ENCODE results near the gene CDK19.

The CDK19 gene

GRCh38 chr6:110683241-110683640 lies 132.0 kb downstream of the CDK19 start:
- Histone ChIP-seq H3K27ac (no peak overlapping the region), H3K9me3 (ENCODE audit: severe bottlenecking) (no peaks in the 10 kb centered on the region), H3K36me3 (no peaks in the 10 kb centered on the region), H3K4me3 (ENCODE audit: low read depth, low read length) (no peak overlapping the region), H3K27me3 (ENCODE audit: insufficient read depth, low read depth, severe bottlenecking) (no peaks in the 10 kb centered on the region)
- no peak for TF ChIP-seq CTCF (IDR thresholded peaks at IDR 0.05; ENCODE audit: low read depth, low read length)
- DNase-seq, result no peak

GRCh38 chr6:110682460-110682853 lies 132.8 kb downstream of the CDK19 start:
- no peaks in the 10 kb centered on the region for H3K27me3 ChIP-seq (ENCODE audit: insufficient read depth, low read depth, severe bottlenecking)
- H3K4me3 ChIP-seq (ENCODE audit: low read depth, low read length), result no peak overlapping the region
- H3K27ac ChIP-seq, result no peak overlapping the region
- H3K36me3 ChIP-seq, result no peaks in the 10 kb centered on the region
- DNase-seq, result peak; percentile 61
- no peaks in the 10 kb centered on the region for H3K9me3 ChIP-seq (ENCODE audit: severe bottlenecking)
- TF ChIP-seq CTCF (IDR thresholded peaks at IDR 0.05; ENCODE audit: low read depth, low read length), result peak; percentile 56

GRCh38 chr6:110681543-110682459 lies 133.5 kb downstream of the CDK19 start:
- H3K9me3 ChIP-seq (ENCODE audit: severe bottlenecking), result no peaks in the 10 kb centered on the region
- H3K4me3 ChIP-seq (ENCODE audit: low read depth, low read length), result no peak overlapping the region
- no peak for TF ChIP-seq CTCF (IDR thresholded peaks at IDR 0.05; ENCODE audit: low read depth, low read length)
- no peak for DNase-seq
- no peaks in the 10 kb centered on the region for H3K27me3 ChIP-seq (ENCODE audit: insufficient read depth, low read depth, severe bottlenecking)
- H3K36me3 ChIP-seq, result no peaks in the 10 kb centered on the region
- no peak overlapping the region for H3K27ac ChIP-seq

- H3K4me3 ChIP-seq (ENCODE audit: low read depth, low read length), result no peak overlapping the region
- H3K36me3 ChIP-seq, result no peaks in the 10 kb centered on the region
- no peak for DNase-seq
- no peak overlapping the region for H3K27ac ChIP-seq
- H3K27me3 ChIP-seq (ENCODE audit: insufficient read depth, low read depth, severe bottlenecking), result no peaks in the 10 kb centered on the region
- TF ChIP-seq CTCF (IDR thresholded peaks at IDR 0.05; ENCODE audit: low read depth, low read length), result no peak
- no peaks in the 10 kb centered on the region for H3K9me3 ChIP-seq (ENCODE audit: severe bottlenecking)
These were observed 138.9 kb downstream of the CDK19 start for GRCh38 chr6:110676396-110676795.

- Histone ChIP-seq H3K27me3 (ENCODE audit: insufficient read depth, low read depth, severe bottlenecking) (no peaks in the 10 kb centered on the region), H3K27ac (no peak overlapping the region), H3K9me3 (ENCODE audit: severe bottlenecking) (no peaks in the 10 kb centered on the region), H3K36me3 (no peaks in the 10 kb centered on the region), H3K4me3 (ENCODE audit: low read depth, low read length) (no peak overlapping the region)
- DNase-seq, result no peak
- TF ChIP-seq CTCF (IDR thresholded peaks at IDR 0.05; ENCODE audit: low read depth, low read length), result no peak
These were observed 141.2 kb downstream of the CDK19 start for GRCh38 chr6:110674096-110674495.

Measured in WERI-Rb-1 (cell line).